CD4-positive, alpha-beta memory T cell (primary cell): ENCODE results near the gene BRF1. TPM values are rescaled to one million over a fixed set of nuclear protein-coding genes. Genes with fewer than 3 reads are reported as not detected.

ENCODE experiments used
- CTCF ChIA-PET: fragments of 350-600 bp; sonication (Branson Sonifier 250); formaldehyde crosslinking; loops from one replicate; lab custom pipeline; 2021; ENCODE audit warnings: inconsistent platforms; ENCODE audit not compliant: partially characterized antibody; lab: Charles Lee
- POLR2A ChIA-PET: fragments of 350-600 bp; sonication (Branson Sonifier 250); formaldehyde crosslinking; loops from one replicate; lab custom pipeline; 2021; ENCODE audit not compliant: partially characterized antibody; lab: Charles Lee
- DNase-seq, 5 donors: peaks; one replicate each; pipeline versions ENCODE4 v3.0.0 to v3.0.0-alpha.2; 2020 to 2022; ENCODE audit warnings: mixed read lengths in 1 of 5
- H3K27ac ChIP-seq: one replicate; pipeline ENCODE4 v1.7.0; 2013; ENCODE audit warnings: low read depth, low read length
- H3K27me3 ChIP-seq: 2 replicates; pipeline ENCODE4 v1.7.0; 2013; ENCODE audit warnings: mild to moderate bottlenecking, low read length, moderate library complexity; ENCODE audit not compliant: insufficient read depth
- H3K36me3 ChIP-seq: 2 replicates; pipeline ENCODE4 v1.7.0; 2013; ENCODE audit warnings: mild to moderate bottlenecking, low read length, moderate library complexity; ENCODE audit not compliant: insufficient read depth
- H3K4me1 ChIP-seq: 2 replicates; pipeline ENCODE4 v1.7.0; 2013; ENCODE audit warnings: mild to moderate bottlenecking, low read length, moderate library complexity; ENCODE audit not compliant: insufficient read depth
- H3K4me3 ChIP-seq, 2 donors: one replicate each; pipeline ENCODE4 v1.7.0; 2013; ENCODE audit warnings: low read length in 2 of 2, mild to moderate bottlenecking in 1 of 2
- H3K9me3 ChIP-seq, 2 donors: one replicate each; pipeline ENCODE4 v1.7.0; 2013; ENCODE audit warnings: low read length in 2 of 2, control low read depth in 1 of 2; ENCODE audit not compliant: control insufficient read depth in 1 of 2
- H3K27ac Mint-ChIP-seq, 7 donors: one replicate each; pipeline ENCODE4 v1.8.0; 2020 to 2021; ENCODE audit warnings: mixed read lengths in 7 of 7, mild to moderate bottlenecking in 6 of 7, inconsistent platforms in 3 of 7, moderate library complexity in 3 of 7
- H3K27me3 Mint-ChIP-seq, 2 donors: one replicate each; pipeline ENCODE4 v1.8.0; 2020 to 2021; ENCODE audit warnings: mixed read lengths in 2 of 2
- H3K36me3 Mint-ChIP-seq, 2 donors: one replicate each; pipeline ENCODE4 v1.8.0; 2020 to 2021; ENCODE audit warnings: mixed read lengths in 2 of 2, inconsistent platforms in 1 of 2, mild to moderate bottlenecking in 1 of 2
- H3K4me1 Mint-ChIP-seq, 4 donors: one replicate each; pipeline ENCODE4 v1.8.0; 2020 to 2021; ENCODE audit warnings: mixed read lengths in 4 of 4, mild to moderate bottlenecking in 1 of 4
- H3K4me3 Mint-ChIP-seq, 8 donors: one replicate each; pipeline ENCODE4 v1.8.0; 2020 to 2021; ENCODE audit warnings: mixed read lengths in 8 of 8, mild to moderate bottlenecking in 7 of 8, moderate library complexity in 6 of 8, inconsistent platforms in 3 of 8
- H3K9me3 Mint-ChIP-seq, 8 donors: one replicate each; pipeline ENCODE4 v1.8.0; 2020 to 2021; ENCODE audit warnings: mixed read lengths in 8 of 8, mild to moderate bottlenecking in 5 of 8, inconsistent platforms in 3 of 8, moderate library complexity in 1 of 8
- intact Hi-C: fragments of 100-400 bp; cut with micrococcal nuclease; formaldehyde crosslinking; loops from one replicate; pipeline ENCODE4 v1.15.1; 2023
- polyA plus RNA-seq, 2 donors: library from polyadenylated mRNA; unstranded; fragments of 300-500 nt; fragmentation: Illumina TruSeq; gene quantifications; one replicate each; pipeline ENCODE4 v1.2.3, GENCODE V29; 2021
- total RNA-seq, 2 experiments: library from RNA; stranded (reverse); gene quantifications; one replicate each; pipeline ENCODE4 v1.2.3, GENCODE V29; 2021

Gene BRF1
- total and polyA plus RNA-seq, 4 experiments from 2014 or later, result 3.0 to 56.0 (median 30.0) TPM

GRCh38 chr14:105249182-105250007 lies 51.4 kb downstream of the BRF1 start:
- H3K9me3 ChIP-seq, result no peaks in the 10 kb centered on the region
- ChIA-PET CTCF (interaction anchor here (1.1 to 1.6 kb wide), 2 partner anchors 52 to 159 kb away, joined by 3 read pairs; no protein-coding TSS in a partner anchor), POLR2A (interaction anchor here (2.0 to 2.6 kb wide), 3 partner anchors 44 to 65 kb away, joined by 14 to 31 read pairs (median 18); partner anchors contain the start of genes BRF1 and PACS2)
- intact Hi-C loops, result no loop called here
- peak overlapping the region; percentile 51 for H3K27ac ChIP-seq
- peaks cover 15 to 44% (median 20%) of the 10 kb centered on the region in 4 donors for H3K4me1 Mint-ChIP-seq
- H3K4me3 Mint-ChIP-seq, result peak overlapping the region; percentile 69 to 80 (median 79)
- DNase-seq, result peak in 1 of 5 donors; percentile 30
- peaks cover 19% of the 10 kb centered on the region for H3K4me1 ChIP-seq
- H3K27me3 ChIP-seq, result no peaks in the 10 kb centered on the region
- peaks cover 10% of the 10 kb centered on the region for H3K36me3 ChIP-seq
- peak overlapping the region; percentile 68 to 91 (median 80) for H3K27ac Mint-ChIP-seq
- H3K27me3 Mint-ChIP-seq, result no peaks in the 10 kb centered on the region
- peaks cover 0 to 29% of the 10 kb centered on the region in 2 donors for H3K36me3 Mint-ChIP-seq
- peak overlapping the region in 1 of 2 donors; percentile 47 for H3K4me3 ChIP-seq
- H3K9me3 Mint-ChIP-seq, result no peaks in the 10 kb centered on the region

DNA sequence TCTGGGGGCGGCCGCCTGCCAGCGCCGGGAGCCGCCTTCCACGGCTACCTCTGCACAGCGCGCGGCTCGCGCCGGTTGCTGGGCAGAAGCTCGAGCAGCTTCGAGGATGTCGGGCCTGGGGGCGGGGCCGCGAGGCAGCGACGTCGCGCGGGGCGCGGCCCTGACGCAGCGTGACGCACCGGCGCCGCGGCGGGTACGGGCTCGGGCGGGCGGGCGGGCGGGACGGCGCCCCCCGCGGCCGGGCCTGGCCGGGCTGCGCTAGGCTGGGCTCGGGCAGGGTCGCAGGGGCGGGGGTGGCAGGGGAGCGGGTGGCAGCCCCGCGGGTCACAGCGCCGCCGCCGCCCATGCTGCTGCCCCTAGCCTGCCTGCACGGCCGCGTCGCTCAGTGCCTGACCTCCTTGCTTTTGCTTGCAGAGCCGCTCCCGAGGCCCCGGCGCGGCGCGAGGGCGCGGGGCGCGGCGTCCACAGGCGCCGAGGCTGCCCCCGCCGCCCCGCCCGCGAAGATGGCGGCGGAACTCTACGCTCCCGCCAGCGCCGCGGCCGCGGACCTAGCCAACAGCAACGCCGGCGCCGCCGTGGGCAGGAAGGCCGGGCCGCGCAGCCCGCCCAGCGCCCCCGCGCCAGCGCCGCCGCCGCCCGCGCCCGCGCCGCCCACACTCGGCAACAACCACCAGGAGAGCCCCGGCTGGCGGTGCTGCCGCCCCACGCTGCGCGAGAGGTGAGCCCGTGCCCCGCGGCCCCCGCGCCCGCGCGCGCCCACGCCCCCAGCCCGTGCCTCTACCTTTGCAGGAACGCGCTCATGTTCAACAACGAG lies 52.2 kb downstream of the BRF1 start, which contains the start of gene BTBD6:
Gene BTBD6, plus strand, starts transcription at position 166 of the 814 bp plus-strand sequence. Its CDS starts 179 bp downstream, at position 345.
- Histone ChIP-seq H3K27me3 (no peaks in the 10 kb centered on the region), H3K4me1 (peaks cover 19% of the 10 kb centered on the region), H3K9me3 (no peaks in the 10 kb centered on the region), H3K36me3 (peaks cover 10% of the 10 kb centered on the region), H3K4me3 (peak within 1 kb of the TSS; percentile 42 to 71), H3K27ac (peak within 1 kb of the TSS; percentile 63)
- ChIA-PET POLR2A (interaction anchor here (0.6 to 2.6 kb wide), 10 partner anchors 12 to 855 kb away, joined by 3 to 31 read pairs (median 4); partner anchors contain the start of genes BRF1 and PACS2), CTCF (interaction anchor here (1.1 to 1.6 kb wide), 2 partner anchors 53 to 158 kb away, joined by 3 read pairs; no protein-coding TSS in a partner anchor)
- peak; percentile 87 to 90 (median 90) for DNase-seq
- Mint-ChIP-seq H3K4me3 (peak within 1 kb of the TSS; percentile 77 to 84 (median 80)), H3K4me1 (peaks cover 14 to 48% (median 19%) of the 10 kb centered on the region in 4 donors), H3K9me3 (no peaks in the 10 kb centered on the region), H3K36me3 (peaks cover 0 to 29% of the 10 kb centered on the region in 2 donors), H3K27me3 (no peaks in the 10 kb centered on the region), H3K27ac (peak within 1 kb of the TSS; percentile 68 to 89 (median 87))
- intact Hi-C loops, result loop anchor here (1.0 kb wide), 1 partner anchor 53 kb away; the partner anchor contains the start of gene BRF1

DNA sequence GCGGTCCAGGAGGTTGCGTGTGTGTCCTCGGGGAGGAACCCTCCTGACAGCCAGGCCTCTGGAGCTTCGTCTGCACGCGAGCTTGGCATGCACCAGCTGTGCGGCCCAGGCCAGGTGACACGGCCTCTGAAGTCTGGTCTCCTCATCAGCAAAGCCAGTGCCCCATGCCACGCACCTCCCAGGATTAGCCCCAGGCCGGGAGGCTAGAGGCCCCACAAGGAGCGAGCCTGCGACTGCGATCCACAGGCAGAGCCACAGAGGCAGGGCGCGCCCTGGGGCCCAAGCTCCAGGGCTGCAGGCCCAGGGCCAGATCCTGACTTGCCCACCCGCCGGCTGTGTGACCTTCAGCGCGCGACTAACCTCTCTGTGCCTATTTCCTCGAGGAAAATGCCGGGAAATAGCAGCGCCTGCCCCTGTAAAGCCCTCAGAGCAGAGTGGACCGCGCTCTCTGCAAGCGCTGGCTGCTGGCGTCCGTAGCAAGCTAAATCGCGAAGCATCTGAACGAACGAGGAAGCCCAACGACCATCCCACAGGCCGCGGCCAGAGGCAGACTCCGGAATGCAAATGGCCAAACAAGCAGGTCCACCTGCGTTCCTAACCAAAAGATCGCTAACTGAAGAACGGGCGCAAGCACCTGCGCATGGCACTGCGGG lies 53.0 kb downstream of the BRF1 start:
- Mint-ChIP-seq H3K27me3 (no peaks in the 10 kb centered on the region), H3K4me1 (peaks cover 14 to 48% (median 19%) of the 10 kb centered on the region in 4 donors), H3K4me3 (peak overlapping the region; percentile 74 to 84 (median 77)), H3K27ac (peak overlapping the region in 6 of 7 donors; percentile 62 to 89 (median 88)), H3K9me3 (no peaks in the 10 kb centered on the region), H3K36me3 (peaks cover 0 to 29% of the 10 kb centered on the region in 2 donors)
- intact Hi-C loops, result loop anchor here (1.0 kb wide), 1 partner anchor 53 kb away; the partner anchor contains the start of gene BRF1
- H3K9me3 ChIP-seq, result no peaks in the 10 kb centered on the region
- POLR2A ChIA-PET, result interaction anchor here (0.6 to 2.6 kb wide), 11 partner anchors 13 to 855 kb away, joined by 3 to 31 read pairs (median 3); partner anchors contain the start of genes BRF1 and PACS2
- peaks cover 10% of the 10 kb centered on the region for H3K36me3 ChIP-seq
- peak overlapping the region; percentile 63 for H3K27ac ChIP-seq
- peaks cover 19% of the 10 kb centered on the region for H3K4me1 ChIP-seq
- CTCF ChIA-PET, result interaction anchor here (1.1 to 1.6 kb wide), 2 partner anchors 54 to 157 kb away, joined by 3 read pairs; no protein-coding TSS in a partner anchor
- H3K4me3 ChIP-seq, result peak overlapping the region; percentile 42 to 71
- DNase-seq, result no peak
- no peaks in the 10 kb centered on the region for H3K27me3 ChIP-seq

DNA sequence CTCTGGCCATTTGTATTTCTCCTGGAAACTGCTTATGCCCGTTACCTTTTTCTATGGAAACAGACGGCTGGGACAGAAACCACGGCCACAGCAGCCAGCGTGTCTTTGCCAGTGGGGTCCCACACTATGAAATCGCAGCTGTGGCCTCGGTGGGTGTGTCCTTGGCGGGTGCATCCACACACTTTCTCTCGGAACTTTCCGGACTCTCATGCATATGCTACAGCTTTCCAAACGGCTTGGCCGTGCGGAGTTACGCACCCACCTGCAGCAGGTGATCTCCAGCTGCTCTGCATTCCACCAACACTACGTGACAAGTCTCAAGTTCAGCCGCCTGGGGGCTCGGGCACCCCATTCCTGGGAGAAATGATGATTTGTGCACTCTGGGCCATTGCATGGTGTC lies 53.8 kb downstream of the BRF1 start:
- Mint-ChIP-seq H3K36me3 (peaks cover 0 to 24% of the 10 kb centered on the region in 2 donors), H3K4me1 (peaks cover 14 to 48% (median 19%) of the 10 kb centered on the region in 4 donors), H3K27ac (peak overlapping the region in 4 of 7 donors; percentile 62 to 89 (median 88)), H3K4me3 (peak overlapping the region in 6 of 8 donors; percentile 74 to 84 (median 77)), H3K27me3 (no peaks in the 10 kb centered on the region), H3K9me3 (no peaks in the 10 kb centered on the region)
- no peak overlapping the region for H3K4me3 ChIP-seq
- POLR2A ChIA-PET, result interaction anchor here (1.1 to 2.6 kb wide), 3 partner anchors 64 to 234 kb away, joined by 3 to 18 read pairs (median 5); partner anchors contain the start of gene PACS2
- H3K27ac ChIP-seq, result no peak overlapping the region
- H3K27me3 ChIP-seq, result no peaks in the 10 kb centered on the region
- peaks cover 19% of the 10 kb centered on the region for H3K4me1 ChIP-seq
- CTCF ChIA-PET, result no interaction called here
- no peak for DNase-seq
- no peaks in the 10 kb centered on the region for H3K9me3 ChIP-seq
- H3K36me3 ChIP-seq, result peaks cover 7% of the 10 kb centered on the region
- intact Hi-C loops, result no loop called here

GRCh38 chr14:105244334-105244733 lies 56.5 kb downstream of the BRF1 start:
- Histone ChIP-seq H3K36me3 (no peaks in the 10 kb centered on the region), H3K27ac (no peak overlapping the region), H3K9me3 (no peaks in the 10 kb centered on the region), H3K27me3 (no peaks in the 10 kb centered on the region), H3K4me1 (peaks cover 13% of the 10 kb centered on the region), H3K4me3 (no peak overlapping the region)
- DNase-seq, result no peak
- ChIA-PET CTCF (interaction anchor here (0.7 kb wide), 1 partner anchor 257 kb away, joined by 3 read pairs; no protein-coding TSS in a partner anchor), POLR2A (no interaction called here)
- Mint-ChIP-seq H3K9me3 (no peaks in the 10 kb centered on the region), H3K27me3 (no peaks in the 10 kb centered on the region), H3K4me3 (no peak overlapping the region), H3K27ac (peak overlapping the region in 5 of 7 donors; percentile 24 to 52 (median 37)), H3K4me1 (peaks cover 11 to 31% (median 15%) of the 10 kb centered on the region in 4 donors), H3K36me3 (peaks cover 0 to 5% of the 10 kb centered on the region in 2 donors)
- intact Hi-C loops, result no loop called here

DNA sequence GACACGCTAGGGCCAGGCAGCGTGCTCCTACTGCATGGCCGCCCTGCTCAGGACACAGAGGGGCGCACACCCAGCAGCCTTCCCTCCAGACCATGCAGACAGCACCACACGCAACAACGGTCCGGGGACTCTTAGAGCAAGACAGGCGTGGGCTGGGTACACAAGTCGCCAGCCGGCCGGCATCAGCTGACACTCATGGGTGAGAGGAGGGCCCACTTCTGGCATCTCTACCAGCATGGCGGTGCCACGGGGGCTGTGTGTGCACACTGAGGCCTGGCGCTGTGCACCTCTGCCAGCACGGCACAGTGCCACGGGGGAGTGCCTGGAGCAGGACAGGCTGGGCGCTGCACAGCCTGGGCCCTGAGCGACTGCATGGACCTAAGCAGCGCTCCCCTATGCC lies 59.2 kb downstream of the BRF1 start:
- no peak overlapping the region for H3K27ac Mint-ChIP-seq
- Histone ChIP-seq H3K4me1 (no peaks in the 10 kb centered on the region), H3K4me3 (no peak overlapping the region), H3K9me3 (no peaks in the 10 kb centered on the region), H3K27me3 (no peaks in the 10 kb centered on the region), H3K36me3 (no peaks in the 10 kb centered on the region), H3K27ac (no peak overlapping the region)
- H3K36me3 Mint-ChIP-seq, result peaks cover 0 to 5% of the 10 kb centered on the region in 2 donors
- H3K27me3 Mint-ChIP-seq, result no peaks in the 10 kb centered on the region
- H3K4me3 Mint-ChIP-seq, result no peak overlapping the region
- H3K9me3 Mint-ChIP-seq, result no peaks in the 10 kb centered on the region
- intact Hi-C loops, result no loop called here
- peaks cover 6 to 15% (median 11%) of the 10 kb centered on the region in 4 donors for H3K4me1 Mint-ChIP-seq
- CTCF ChIA-PET, result no interaction called here
- POLR2A ChIA-PET, result no interaction called here
- DNase-seq, result no peak
